ENCODE data around the gene SERAC1. TPM values are rescaled to one million over a fixed set of nuclear protein-coding genes. Genes with fewer than 3 reads are reported as not detected.

SERAC1 gene
- total RNA-seq, 1 donor: 11.2 TPM

Other genes starting within 250 kb of the SERAC1 start
- gene SYNJ2, start 186.4 kb downstream of the SERAC1 start, total RNA-seq (ENCODE audit: low replicate concordance): 15.2 and 73.6 TPM in 2 replicates
- gene GTF2H5, start 88 bp upstream of the SERAC1 start, total RNA-seq (ENCODE audit: low replicate concordance): 10.5 and 48.6 TPM in 2 replicates
- gene TULP4, start 144.2 kb upstream of the SERAC1 start, total RNA-seq (ENCODE audit: low replicate concordance): 131 and 354 TPM in 2 replicates